Measurements from ENCODE around the gene TMEM132A. TPM values are rescaled to one million over a fixed set of nuclear protein-coding genes. Genes with fewer than 3 reads are reported as not detected.

The TMEM132A gene
- total RNA-seq, 1 donor from 2014 or later, result 197 TPM

DNA sequence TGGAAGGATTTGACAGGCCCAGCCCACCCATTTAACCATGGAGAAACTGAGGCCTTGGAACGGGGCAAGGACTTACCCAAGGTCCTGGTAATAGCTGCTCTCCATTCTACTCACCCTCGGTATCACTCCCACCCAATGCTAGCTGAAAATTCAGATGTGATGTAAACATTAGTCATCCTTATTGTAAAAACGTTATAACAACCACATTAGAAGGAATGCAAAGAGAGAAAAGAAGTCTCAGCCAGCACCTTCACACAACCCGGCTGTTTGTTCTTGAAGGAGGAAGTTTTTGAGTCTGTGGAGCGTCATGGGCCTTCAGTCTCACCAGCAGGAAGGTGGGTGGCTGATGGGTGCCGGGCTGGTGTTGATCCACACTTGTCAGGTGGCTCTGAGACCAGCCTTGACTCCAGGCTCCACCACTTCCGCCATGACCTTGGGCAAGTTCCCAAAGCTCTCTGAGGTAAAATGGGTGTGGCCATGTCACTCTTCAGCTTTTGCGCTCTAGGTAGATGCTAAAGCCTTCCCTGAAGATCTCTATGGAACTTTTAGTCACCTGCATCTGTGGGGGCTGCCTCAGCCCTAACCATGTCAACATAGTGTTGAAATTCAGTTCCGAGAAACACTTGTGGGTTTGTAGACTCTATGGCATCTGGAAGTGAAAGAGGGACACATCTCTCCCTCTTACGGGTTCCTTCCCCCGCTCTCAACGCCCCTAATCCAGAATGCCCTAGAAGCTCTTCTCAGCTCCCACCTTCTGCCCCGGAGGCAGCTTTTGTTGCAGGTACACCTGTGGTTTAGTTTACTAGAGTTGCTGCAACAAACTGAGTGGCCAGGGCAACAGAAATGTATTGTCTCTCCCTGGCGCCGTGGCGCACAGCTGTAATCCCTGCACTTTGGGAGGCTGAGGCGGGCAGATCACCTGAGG is 62.0 kb downstream of the TMEM132A start:
- no peak overlapping the region for H3K4me3 Mint-ChIP-seq
- no peaks in the 10 kb centered on the region for H3K36me3 Mint-ChIP-seq
- H3K9me3 Mint-ChIP-seq, result no peaks in the 10 kb centered on the region
- peaks cover 43% of the 10 kb centered on the region for H3K27me3 Mint-ChIP-seq (ENCODE audit: low read depth)
- DNase-seq (ENCODE audit: low spot score in 2 of 2, unreplicated experiment in 2 of 2), result no peak
- peaks cover 5% of the 10 kb centered on the region for H3K4me1 Mint-ChIP-seq
- H3K27ac Mint-ChIP-seq, result no peak overlapping the region
- TF ChIP-seq, protein P1, sequence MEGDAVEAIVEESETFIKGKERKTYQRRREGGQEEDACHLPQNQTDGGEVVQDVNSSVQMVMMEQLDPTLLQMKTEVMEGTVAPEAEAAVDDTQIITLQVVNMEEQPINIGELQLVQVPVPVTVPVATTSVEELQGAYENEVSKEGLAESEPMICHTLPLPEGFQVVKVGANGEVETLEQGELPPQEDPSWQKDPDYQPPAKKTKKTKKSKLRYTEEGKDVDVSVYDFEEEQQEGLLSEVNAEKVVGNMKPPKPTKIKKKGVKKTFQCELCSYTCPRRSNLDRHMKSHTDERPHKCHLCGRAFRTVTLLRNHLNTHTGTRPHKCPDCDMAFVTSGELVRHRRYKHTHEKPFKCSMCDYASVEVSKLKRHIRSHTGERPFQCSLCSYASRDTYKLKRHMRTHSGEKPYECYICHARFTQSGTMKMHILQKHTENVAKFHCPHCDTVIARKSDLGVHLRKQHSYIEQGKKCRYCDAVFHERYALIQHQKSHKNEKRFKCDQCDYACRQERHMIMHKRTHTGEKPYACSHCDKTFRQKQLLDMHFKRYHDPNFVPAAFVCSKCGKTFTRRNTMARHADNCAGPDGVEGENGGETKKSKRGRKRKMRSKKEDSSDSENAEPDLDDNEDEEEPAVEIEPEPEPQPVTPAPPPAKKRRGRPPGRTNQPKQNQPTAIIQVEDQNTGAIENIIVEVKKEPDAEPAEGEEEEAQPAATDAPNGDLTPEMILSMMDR (IDR thresholded peaks at IDR 0.05; ENCODE audit: unreplicated experiment), result no peak

Other genes with a start within 250 kb of the TMEM132A start
- not detected in 3 replicates for gene MS4A8, start 224.8 kb upstream of the TMEM132A start, total RNA-seq
- gene MS4A18, start 199.7 kb upstream of the TMEM132A start, total RNA-seq, result not detected in 3 replicates
- gene MS4A15, start 167.6 kb upstream of the TMEM132A start, total RNA-seq, result 0.13 to 0.42 TPM (median 0.18 TPM) in 3 replicates
- gene MS4A10, start 139.1 kb upstream of the TMEM132A start, total RNA-seq, result not detected in 3 replicates
- gene CCDC86, start 82.3 kb upstream of the TMEM132A start, total RNA-seq, result 22.5 to 23.2 TPM (median 22.6 TPM) in 3 replicates
- 0.60 to 0.75 TPM (median 0.71 TPM) in 3 replicates for gene PTGDR2, start 68.5 kb upstream of the TMEM132A start, total RNA-seq
- gene ZP1, start 56.9 kb upstream of the TMEM132A start, total RNA-seq, result 0.16 to 0.31 TPM in 2 of 3 replicates, not detected in the other
- 96.3 to 100 TPM (median 97.6 TPM) in 3 replicates for gene PRPF19, start 17.9 kb upstream of the TMEM132A start, total RNA-seq
- 52.5 to 56.8 TPM (median 55.2 TPM) in 3 replicates for gene TMEM109, start 10.3 kb upstream of the TMEM132A start, total RNA-seq
- 5.0 to 7.4 TPM (median 5.2 TPM) in 3 replicates for gene SLC15A3, start 27.7 kb downstream of the TMEM132A start, total RNA-seq
- 0.27 to 0.31 TPM in 2 of 3 replicates, not detected in the other for gene CD6, start 47.2 kb downstream of the TMEM132A start, total RNA-seq
- not detected in 3 replicates for gene CD5, start 178.0 kb downstream of the TMEM132A start, total RNA-seq
- gene VPS37C, start 237.0 kb downstream of the TMEM132A start, total RNA-seq, result 24.8 to 29.1 TPM (median 26.5 TPM) in 3 replicates